ENCODE data around the gene ALDH16A1.
A peak's percentile ranks its signal among the peaks of the same experiment; 100 is the strongest.
"Not testable (repeated sequence)": the region's sequence is repeated elsewhere in the genome, so short reads cannot be mapped to it uniquely, and the experiment has no call there.

The ALDH16A1 gene

GRCh38 chr19:49470615-49470978 lies 17.6 kb downstream of the ALDH16A1 start:
- H3K36me3 ChIP-seq (ENCODE audit: control insufficient read depth in 1 of 2, insufficient read depth in 2 of 2, low read length in 2 of 2) = peaks cover 0 to 17% of the 10 kb centered on the region in 2 donors
- no peak overlapping the region for H3K27ac ChIP-seq (ENCODE audit: low read length)
- H3K4me1 ChIP-seq (ENCODE audit: control insufficient read depth in 1 of 2, insufficient read depth in 2 of 2, low read length in 2 of 2) = peaks cover 8 to 10% of the 10 kb centered on the region in 2 donors
- no peaks in the 10 kb centered on the region for H3K27me3 ChIP-seq (ENCODE audit: low read depth, low read length)
- H3K4me3 ChIP-seq (ENCODE audit: low read depth in 1 of 2, low read length in 2 of 2) = no peak overlapping the region
- no peaks in the 10 kb centered on the region for H3K9me3 ChIP-seq (ENCODE audit: control insufficient read depth in 1 of 2, low read length in 2 of 2)

GRCh38 chr19:49472936-49473335 lies 19.9 kb downstream of the ALDH16A1 start:
- Histone ChIP-seq H3K36me3 (ENCODE audit: control insufficient read depth in 1 of 2, insufficient read depth in 2 of 2, low read length in 2 of 2) (peaks cover 0 to 3% of the 10 kb centered on the region in 2 donors), H3K27me3 (ENCODE audit: low read depth, low read length) (no peaks in the 10 kb centered on the region), H3K4me1 (ENCODE audit: control insufficient read depth in 1 of 2, insufficient read depth in 2 of 2, low read length in 2 of 2) (peaks cover 8 to 10% of the 10 kb centered on the region in 2 donors), H3K4me3 (ENCODE audit: low read depth in 1 of 2, low read length in 2 of 2) (no peak overlapping the region), H3K9me3 (ENCODE audit: control insufficient read depth in 1 of 2, low read length in 2 of 2) (no peaks in the 10 kb centered on the region), H3K27ac (ENCODE audit: low read length) (no peak overlapping the region)

- peak overlapping the region; percentile 72 to 75 for H3K4me3 ChIP-seq (ENCODE audit: low read depth in 1 of 2, low read length in 2 of 2)
- H3K27me3 ChIP-seq (ENCODE audit: low read depth, low read length); H3K36me3 ChIP-seq (ENCODE audit: control insufficient read depth in 1 of 2, insufficient read depth in 2 of 2, low read length in 2 of 2); H3K9me3 ChIP-seq (ENCODE audit: control insufficient read depth in 1 of 2, low read length in 2 of 2); H3K27ac ChIP-seq (ENCODE audit: low read length); H3K4me1 ChIP-seq (ENCODE audit: control insufficient read depth in 1 of 2, insufficient read depth in 2 of 2, low read length in 2 of 2): not testable (repeated sequence)
These were observed 20.5 kb downstream of the ALDH16A1 start for GRCh38 chr19:49473501-49473867.

- Histone ChIP-seq H3K27me3 (ENCODE audit: low read depth, low read length) (no peaks in the 10 kb centered on the region), H3K4me3 (ENCODE audit: low read depth in 1 of 2, low read length in 2 of 2) (peak within 1 kb of the TSS; percentile 72 to 75), H3K36me3 (ENCODE audit: control insufficient read depth in 1 of 2, insufficient read depth in 2 of 2, low read length in 2 of 2) (no peaks in the 10 kb centered on the region), H3K27ac (ENCODE audit: low read length) (peak within 1 kb of the TSS; percentile 77), H3K4me1 (ENCODE audit: control insufficient read depth in 1 of 2, insufficient read depth in 2 of 2, low read length in 2 of 2) (peaks cover 7 to 8% of the 10 kb centered on the region in 2 donors), H3K9me3 (ENCODE audit: control insufficient read depth in 1 of 2, low read length in 2 of 2) (no peaks in the 10 kb centered on the region)
These were observed 21.0 kb downstream of the ALDH16A1 start, which contains the start of gene FLT3LG for GRCh38 chr19:49473868-49474541. Gene FLT3LG (plus strand): TSS chr19:49474215. CDS start chr19:49474640, 425 bp downstream.

- Histone ChIP-seq H3K4me1 (ENCODE audit: control insufficient read depth in 1 of 2, insufficient read depth in 2 of 2, low read length in 2 of 2) (peaks cover 7 to 8% of the 10 kb centered on the region in 2 donors), H3K36me3 (ENCODE audit: control insufficient read depth in 1 of 2, insufficient read depth in 2 of 2, low read length in 2 of 2) (no peaks in the 10 kb centered on the region), H3K9me3 (ENCODE audit: control insufficient read depth in 1 of 2, low read length in 2 of 2) (no peaks in the 10 kb centered on the region), H3K4me3 (ENCODE audit: low read depth in 1 of 2, low read length in 2 of 2) (peak overlapping the region; percentile 72 to 75), H3K27ac (ENCODE audit: low read length) (peak overlapping the region; percentile 77), H3K27me3 (ENCODE audit: low read depth, low read length) (no peaks in the 10 kb centered on the region)
These were observed 21.5 kb downstream of the ALDH16A1 start for GRCh38 chr19:49474542-49474924.

GRCh38 chr19:49475191-49475917 lies 22.3 kb downstream of the ALDH16A1 start:
- peak overlapping the region; percentile 72 to 75 for H3K4me3 ChIP-seq (ENCODE audit: low read depth in 1 of 2, low read length in 2 of 2)
- H3K4me1 ChIP-seq (ENCODE audit: control insufficient read depth in 1 of 2, insufficient read depth in 2 of 2, low read length in 2 of 2) = peaks cover 7 to 8% of the 10 kb centered on the region in 2 donors
- no peaks in the 10 kb centered on the region for H3K27me3 ChIP-seq (ENCODE audit: low read depth, low read length)
- H3K36me3 ChIP-seq (ENCODE audit: control insufficient read depth in 1 of 2, insufficient read depth in 2 of 2, low read length in 2 of 2) = peaks cover 0 to 5% of the 10 kb centered on the region in 2 donors
- no peaks in the 10 kb centered on the region for H3K9me3 ChIP-seq (ENCODE audit: control insufficient read depth in 1 of 2, low read length in 2 of 2)
- peak overlapping the region; percentile 77 for H3K27ac ChIP-seq (ENCODE audit: low read length)

GRCh38 chr19:49475995-49476880 lies 23.2 kb downstream of the ALDH16A1 start:
- peak overlapping the region in 1 of 2 donors; percentile 75 for H3K4me3 ChIP-seq (ENCODE audit: low read depth in 1 of 2, low read length in 2 of 2)
- no peak overlapping the region for H3K27ac ChIP-seq (ENCODE audit: low read length)
- H3K27me3 ChIP-seq (ENCODE audit: low read depth, low read length) = no peaks in the 10 kb centered on the region
- H3K4me1 ChIP-seq (ENCODE audit: control insufficient read depth in 1 of 2, insufficient read depth in 2 of 2, low read length in 2 of 2) = peaks cover 7 to 8% of the 10 kb centered on the region in 2 donors
- H3K9me3 ChIP-seq (ENCODE audit: control insufficient read depth in 1 of 2, low read length in 2 of 2) = no peaks in the 10 kb centered on the region
- peaks cover 0 to 5% of the 10 kb centered on the region in 2 donors for H3K36me3 ChIP-seq (ENCODE audit: control insufficient read depth in 1 of 2, insufficient read depth in 2 of 2, low read length in 2 of 2)

GRCh38 chr19:49479975-49480628 lies 27.1 kb downstream of the ALDH16A1 start:
- Histone ChIP-seq H3K36me3 (ENCODE audit: control insufficient read depth in 1 of 2, insufficient read depth in 2 of 2, low read length in 2 of 2) (peaks cover 0 to 9% of the 10 kb centered on the region in 2 donors), H3K4me3 (ENCODE audit: low read depth in 1 of 2, low read length in 2 of 2) (no peak overlapping the region), H3K27me3 (ENCODE audit: low read depth, low read length) (no peaks in the 10 kb centered on the region), H3K9me3 (ENCODE audit: control insufficient read depth in 1 of 2, low read length in 2 of 2) (no peaks in the 10 kb centered on the region), H3K27ac (ENCODE audit: low read length) (no peak overlapping the region), H3K4me1 (ENCODE audit: control insufficient read depth in 1 of 2, insufficient read depth in 2 of 2, low read length in 2 of 2) (peaks cover 0 to 2% of the 10 kb centered on the region in 2 donors)

- no peak overlapping the region for H3K27ac ChIP-seq (ENCODE audit: low read length)
- no peaks in the 10 kb centered on the region for H3K4me1 ChIP-seq (ENCODE audit: control insufficient read depth in 1 of 2, insufficient read depth in 2 of 2, low read length in 2 of 2)
These were observed 28.1 kb downstream of the ALDH16A1 start for GRCh38 chr19:49481020-49481683.

GRCh38 chr19:49486232-49486631 lies 33.2 kb downstream of the ALDH16A1 start:
- no peak overlapping the region for H3K27ac ChIP-seq (ENCODE audit: low read length)

More at GRCh38 chr19:49481020-49481683, 28.1 kb downstream of the ALDH16A1 start:
- H3K36me3 ChIP-seq (ENCODE audit: control insufficient read depth in 1 of 2, insufficient read depth in 2 of 2, low read length in 2 of 2) = peaks cover 0 to 9% of the 10 kb centered on the region in 2 donors
- H3K27me3 ChIP-seq (ENCODE audit: low read depth, low read length) = no peaks in the 10 kb centered on the region
- H3K9me3 ChIP-seq (ENCODE audit: control insufficient read depth in 1 of 2, low read length in 2 of 2) = no peaks in the 10 kb centered on the region
- no peak overlapping the region for H3K4me3 ChIP-seq (ENCODE audit: low read depth in 1 of 2, low read length in 2 of 2)

More at GRCh38 chr19:49486232-49486631, 33.2 kb downstream of the ALDH16A1 start:
- Histone ChIP-seq H3K27me3 (ENCODE audit: low read depth, low read length) (no peaks in the 10 kb centered on the region), H3K9me3 (ENCODE audit: control insufficient read depth in 1 of 2, low read length in 2 of 2) (no peaks in the 10 kb centered on the region), H3K36me3 (ENCODE audit: control insufficient read depth in 1 of 2, insufficient read depth in 2 of 2, low read length in 2 of 2) (peaks cover 25 to 31% of the 10 kb centered on the region in 2 donors), H3K4me1 (ENCODE audit: control insufficient read depth in 1 of 2, insufficient read depth in 2 of 2, low read length in 2 of 2) (peaks cover 12 to 19% of the 10 kb centered on the region in 2 donors), H3K4me3 (ENCODE audit: low read depth in 1 of 2, low read length in 2 of 2) (no peak overlapping the region)
